Measurements from ENCODE around the gene MAP3K19. TPM values are rescaled to one million over a fixed set of nuclear protein-coding genes. Genes with fewer than 3 reads are reported as not detected.
A peak's percentile ranks its signal among the peaks of the same experiment; 100 is the strongest.

Gene MAP3K19
- total and polyA plus RNA-seq, 4 donors: 6.2 to 16.0 (median 7.9) TPM

DNA sequence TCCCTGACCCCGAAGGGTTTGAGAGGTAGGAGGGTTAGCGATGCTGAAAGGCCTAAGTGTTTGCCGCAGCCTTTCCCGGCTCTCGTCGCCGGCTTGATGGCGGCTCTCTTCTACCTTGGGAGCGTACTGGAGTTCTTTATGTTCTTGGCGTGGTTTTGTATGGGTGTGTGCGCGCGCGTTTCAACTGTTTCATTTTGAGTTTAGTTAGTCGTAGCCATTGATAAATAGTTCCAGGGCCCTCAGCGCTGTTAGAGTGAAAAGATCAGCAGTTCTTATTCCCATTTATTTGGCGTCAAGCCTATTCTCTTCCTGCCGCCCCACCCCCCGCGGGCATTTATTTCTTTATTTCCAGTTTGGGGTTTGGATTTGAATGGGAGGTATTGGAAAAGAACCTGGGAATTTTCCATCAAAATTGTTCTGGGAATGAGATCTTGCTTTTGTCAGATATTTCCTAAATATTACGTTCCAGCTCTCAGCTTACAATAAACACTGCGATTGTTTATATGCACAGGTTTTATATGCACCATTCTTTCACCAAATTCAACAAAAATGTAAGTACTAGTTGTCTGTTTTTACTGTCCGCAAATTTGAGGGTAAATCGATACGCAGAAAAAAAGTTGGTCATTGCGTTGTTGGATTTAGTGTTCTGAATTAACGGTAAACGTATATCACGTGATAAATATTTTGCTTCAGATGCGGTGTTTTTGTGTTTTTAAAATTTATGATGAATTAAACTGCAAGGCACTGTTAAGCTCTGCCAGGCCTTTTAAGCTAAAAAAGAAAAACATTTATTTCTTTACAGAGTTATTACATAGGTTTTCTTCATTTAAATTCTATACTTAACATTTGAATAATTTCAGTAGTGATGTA is 127.7 kb downstream of the MAP3K19 start:
- DNase-seq (ENCODE audit: low read depth in 4 of 6, low spot score in 6 of 6): peak in 3 of 6 donors; percentile 13 to 70 (median 58)
- WGBS (ENCODE audit: insufficient coverage): 2% methylated on average over 17 of the region's 30 CpGs

DNA sequence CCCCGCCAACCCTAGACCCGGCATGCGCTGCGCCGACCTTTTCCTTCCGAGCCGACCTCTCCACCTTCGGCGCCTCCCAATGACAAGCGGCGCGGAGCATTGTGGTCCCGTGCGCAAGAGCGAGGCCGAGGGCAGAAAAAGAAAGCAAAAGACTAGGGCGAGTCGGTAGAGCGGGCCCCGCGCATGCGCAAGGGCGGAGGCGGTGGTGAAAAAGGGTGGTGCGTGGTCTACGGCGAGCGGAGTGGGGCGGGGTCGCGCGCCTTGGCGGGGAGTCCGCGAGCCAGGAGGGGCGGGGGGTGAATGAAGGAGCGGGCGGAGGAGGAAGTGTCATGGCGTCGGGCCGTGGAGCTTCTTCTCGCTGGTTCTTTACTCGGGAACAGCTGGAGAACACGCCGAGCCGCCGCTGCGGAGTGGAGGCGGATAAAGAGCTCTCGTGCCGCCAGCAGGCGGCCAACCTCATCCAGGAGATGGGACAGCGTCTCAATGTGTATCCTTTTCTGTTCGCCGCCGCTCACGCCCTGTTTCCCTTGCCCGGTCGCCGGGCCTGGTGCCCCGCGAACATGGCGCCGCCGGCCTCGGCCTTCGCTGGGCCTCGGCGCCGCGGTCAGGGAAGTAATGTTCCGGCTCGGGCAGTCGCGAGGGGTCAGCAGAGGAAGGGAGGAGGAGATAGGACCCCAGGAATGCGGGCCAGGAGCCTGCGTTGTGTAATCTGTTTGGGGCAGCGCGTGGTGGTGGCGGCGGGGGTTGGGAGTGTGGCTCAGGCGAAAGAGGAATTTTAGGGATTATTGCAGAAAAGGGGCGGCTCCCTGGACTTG is 128.5 kb downstream of the MAP3K19 start, which contains the start of gene CCNT2:
Gene CCNT2 (plus strand): TSS at position 297 of the 815 bp plus-strand sequence. CDS start 33 bp downstream, at position 330.
- under 1% methylated on average over 82 of the region's 83 CpGs for WGBS (ENCODE audit: insufficient coverage)
- peak; percentile 96 to 100 (median 98) for DNase-seq (ENCODE audit: low read depth in 4 of 6, low spot score in 6 of 6)
- Histone ChIP-seq H3K4me1 (ENCODE audit: control insufficient read depth, insufficient read depth, low read length) (peaks cover 9% of the 10 kb centered on the region), H3K27ac (ENCODE audit: low read depth, low read length) (peak within 1 kb of the TSS; percentile 98), H3K36me3 (ENCODE audit: control insufficient read depth, insufficient read depth, low read length) (no peaks in the 10 kb centered on the region), H3K4me3 (ENCODE audit: low read depth, low read length) (peak within 1 kb of the TSS; percentile 89), H3K9me3 (ENCODE audit: control insufficient read depth, insufficient read depth, low read length) (no peaks in the 10 kb centered on the region), H3K27me3 (ENCODE audit: control insufficient read depth, insufficient read depth, low read length) (no peaks in the 10 kb centered on the region)

More for the DNA sequence above, 127.7 kb downstream of the MAP3K19 start:
- Histone ChIP-seq H3K27ac (ENCODE audit: low read depth, low read length) (peak overlapping the region; percentile 98), H3K9me3 (ENCODE audit: control insufficient read depth, insufficient read depth, low read length) (no peaks in the 10 kb centered on the region), H3K36me3 (ENCODE audit: control insufficient read depth, insufficient read depth, low read length) (peaks cover 5% of the 10 kb centered on the region), H3K4me1 (ENCODE audit: control insufficient read depth, insufficient read depth, low read length) (peaks cover 9% of the 10 kb centered on the region), H3K4me3 (ENCODE audit: low read depth, low read length) (peak overlapping the region; percentile 89), H3K27me3 (ENCODE audit: control insufficient read depth, insufficient read depth, low read length) (no peaks in the 10 kb centered on the region)

DNA sequence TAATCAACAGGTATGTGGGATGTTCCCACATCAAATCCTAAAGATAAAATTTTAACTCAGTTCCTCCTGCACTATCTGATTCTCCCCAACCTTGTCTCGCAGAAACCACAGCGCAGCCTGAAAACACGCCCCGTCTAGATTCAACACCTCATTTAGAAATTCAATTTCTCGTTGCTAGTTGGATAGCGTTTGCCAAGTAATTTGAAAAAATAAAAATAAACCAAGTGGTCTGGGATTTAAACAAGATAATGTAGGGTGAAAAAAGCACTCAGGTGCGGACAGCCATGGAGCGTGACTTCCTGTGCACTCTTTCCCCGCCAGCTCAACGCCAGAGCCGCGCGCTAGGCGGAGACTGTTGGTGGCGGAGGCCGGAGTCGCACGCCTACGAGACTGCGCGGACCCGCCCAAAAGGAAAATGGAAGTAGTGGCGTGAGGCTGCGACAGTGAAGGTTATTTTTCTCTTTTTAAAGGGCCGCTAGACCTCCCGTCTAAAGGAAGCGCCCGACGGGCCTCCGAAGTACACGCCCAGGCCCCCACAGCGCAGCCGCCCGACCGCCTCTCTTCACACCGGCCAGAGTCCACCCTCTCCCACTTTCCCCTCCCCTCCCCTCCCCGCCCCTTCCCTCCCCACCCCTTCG is 129.2 kb downstream of the MAP3K19 start:
- Histone ChIP-seq H3K36me3 (ENCODE audit: control insufficient read depth, insufficient read depth, low read length) (no peaks in the 10 kb centered on the region), H3K27ac (ENCODE audit: low read depth, low read length) (peak overlapping the region; percentile 98), H3K9me3 (ENCODE audit: control insufficient read depth, insufficient read depth, low read length) (no peaks in the 10 kb centered on the region), H3K4me3 (ENCODE audit: low read depth, low read length) (peak overlapping the region; percentile 89), H3K27me3 (ENCODE audit: control insufficient read depth, insufficient read depth, low read length) (no peaks in the 10 kb centered on the region), H3K4me1 (ENCODE audit: control insufficient read depth, insufficient read depth, low read length) (peaks cover 9% of the 10 kb centered on the region)
- DNase-seq (ENCODE audit: low read depth in 4 of 6, low spot score in 6 of 6): peak in 3 of 6 donors; percentile 76 to 96 (median 77)
- WGBS (ENCODE audit: insufficient coverage): under 1% methylated on average over 17 of the region's 38 CpGs

DNA sequence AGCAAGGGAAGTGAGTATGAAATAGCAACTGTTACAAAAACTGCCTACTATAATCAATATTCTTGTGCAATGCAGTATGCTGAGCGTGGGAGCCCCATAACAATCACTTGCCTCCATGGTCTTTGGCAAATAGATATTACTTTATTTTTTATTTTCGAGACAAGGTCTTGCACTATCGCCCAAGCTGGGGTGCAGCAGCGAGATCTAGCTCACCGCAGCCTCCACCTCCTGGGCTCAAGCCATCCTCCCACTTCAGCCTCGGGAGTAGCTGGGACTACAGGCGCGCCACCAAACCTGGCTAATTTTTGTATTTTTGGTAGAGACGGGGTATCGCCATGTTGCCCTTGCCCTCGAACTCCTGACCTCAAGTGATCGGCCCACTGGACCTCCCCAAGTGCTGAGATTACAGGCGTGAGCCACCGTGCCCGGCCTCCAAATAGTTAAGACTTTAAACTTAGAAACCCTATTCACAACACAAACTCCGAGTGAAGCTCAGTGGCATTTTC is 129.8 kb downstream of the MAP3K19 start:
- H3K9me3 ChIP-seq (ENCODE audit: control insufficient read depth, insufficient read depth, low read length): no peaks in the 10 kb centered on the region
- peak in 1 of 6 donors; percentile 2 for DNase-seq (ENCODE audit: low read depth in 4 of 6, low spot score in 6 of 6)
- peak overlapping the region; percentile 89 for H3K4me3 ChIP-seq (ENCODE audit: low read depth, low read length)
- H3K4me1 ChIP-seq (ENCODE audit: control insufficient read depth, insufficient read depth, low read length): peaks cover 9% of the 10 kb centered on the region
- 24% methylated on average over 10 of the region's 16 CpGs for WGBS (ENCODE audit: insufficient coverage)
- peak overlapping the region; percentile 98 for H3K27ac ChIP-seq (ENCODE audit: low read depth, low read length)
- no peaks in the 10 kb centered on the region for H3K27me3 ChIP-seq (ENCODE audit: control insufficient read depth, insufficient read depth, low read length)
- H3K36me3 ChIP-seq (ENCODE audit: control insufficient read depth, insufficient read depth, low read length): no peaks in the 10 kb centered on the region

Other genes with a start within 250 kb of the MAP3K19 start
- not detected for gene ACMSD, start 208.8 kb downstream of the MAP3K19 start, total RNA-seq
- 1 to 10 TPM in 1 of 2 donors, under 1 TPM in 1; 0.40 to 1.1 TPM for gene ACMSD, start 208.8 kb downstream of the MAP3K19 start, polyA plus RNA-seq (ENCODE audit: insufficient read length in 2 of 2)
- 10 to 100 TPM; 43.5 to 76.0 TPM for gene CCNT2, start 128.6 kb downstream of the MAP3K19 start, total RNA-seq
- 10 to 100 TPM; 47.0 to 50.6 TPM for gene CCNT2, start 128.6 kb downstream of the MAP3K19 start, polyA plus RNA-seq (ENCODE audit: insufficient read length in 2 of 2)
- 10 to 100 TPM; 50.4 to 89.7 TPM for gene RAB3GAP1, start 4.8 kb upstream of the MAP3K19 start, total RNA-seq
- gene RAB3GAP1, start 4.8 kb upstream of the MAP3K19 start, polyA plus RNA-seq (ENCODE audit: insufficient read length in 2 of 2): 10 to 100 TPM; 42.4 to 55.8 TPM